ENCODE measurements around the gene ARL4C.

DNA sequence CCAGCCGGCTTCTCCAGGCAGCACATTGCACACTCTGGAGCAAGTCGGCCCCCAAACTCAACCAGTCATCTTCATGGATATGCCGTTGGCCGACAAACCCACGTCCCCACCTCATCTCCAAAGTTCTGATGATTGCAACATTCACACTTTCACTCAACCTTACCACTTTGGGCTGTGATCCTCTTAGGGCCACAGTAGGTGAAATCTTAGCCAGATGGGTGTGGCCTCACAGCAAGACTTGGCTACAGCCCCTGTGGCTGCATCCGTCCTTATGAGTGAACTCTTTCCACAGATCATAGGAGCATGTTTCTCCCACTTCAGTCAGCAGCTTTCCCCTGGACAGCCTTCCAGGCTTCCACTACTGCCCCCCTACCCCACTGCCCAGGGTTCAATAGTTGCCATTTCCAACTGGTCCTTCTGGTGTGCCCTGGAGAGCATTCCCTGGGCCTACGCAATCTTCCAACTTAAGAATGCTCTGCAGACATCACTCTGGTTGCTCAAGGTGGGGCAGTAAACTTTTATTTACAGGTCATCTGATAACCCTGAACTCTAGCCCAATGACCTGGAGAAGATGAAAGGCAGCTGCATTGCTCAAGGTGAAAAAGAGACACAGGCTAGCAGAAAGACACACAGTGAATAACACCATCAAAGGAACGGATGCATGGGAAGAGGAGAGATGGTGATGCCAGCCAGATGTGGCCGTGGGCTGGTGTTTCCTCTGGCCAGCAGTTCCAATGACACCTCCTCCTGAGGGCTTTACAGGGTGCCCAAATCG is 34.5 kb downstream of the ARL4C start:
- TF ChIP-seq YY1 (IDR thresholded peaks at IDR 0.05; ENCODE audit: insufficient read depth, insufficient read length) (no peak), SUZ12 (IDR thresholded peaks at IDR 0.05; ENCODE audit: extremely low read depth, insufficient read depth, insufficient read length) (no peak)
